KMS-11 (cell line): ENCODE data around the gene CPT2.

Experiments
- H2AFZ ChIP-seq: fragments of 200-600 bp; sonication (generic); 2 replicates; pipeline ENCODE4 v1.6.1; 2016; ENCODE audit warnings: antibody characterized with exemption, mixed run types, low read depth
- H3K27ac ChIP-seq: fragments of 200-600 bp; sonication (generic); 2 replicates; pipeline ENCODE4 v1.6.1; 2016; ENCODE audit warnings: mild to moderate bottlenecking, mixed run types
- H3K27me3 ChIP-seq: fragments of 200-600 bp; sonication (generic); 2 replicates; pipeline ENCODE4 v1.6.1; 2017; ENCODE audit warnings: mild to moderate bottlenecking, low read depth, mixed run types, moderate library complexity; ENCODE audit not compliant: insufficient read depth
- H3K36me3 ChIP-seq: fragments of 200-600 bp; sonication (generic); 2 replicates; pipeline ENCODE4 v1.6.1; 2017; ENCODE audit warnings: mild to moderate bottlenecking, mixed run types; ENCODE audit not compliant: insufficient read depth
- H3K4me1 ChIP-seq: fragments of 200-600 bp; sonication (generic); 2 replicates; pipeline ENCODE4 v1.6.1; 2016; ENCODE audit warnings: mild to moderate bottlenecking, low read depth, mixed run types; ENCODE audit not compliant: poor library complexity, severe bottlenecking
- H3K4me2 ChIP-seq: fragments of 200-600 bp; sonication (generic); 2 replicates; pipeline ENCODE4 v1.7.0; 2016; ENCODE audit warnings: mild to moderate bottlenecking, mixed run types
- H3K4me3 ChIP-seq: fragments of 200-600 bp; sonication (generic); IDR thresholded peaks from 2 replicates; pipeline ENCODE4 v1.6.1; 2017; ENCODE audit warnings: low read depth, low read length, mixed read lengths; ENCODE audit not compliant: insufficient read depth
- H3K79me2 ChIP-seq: fragments of 200-600 bp; sonication (generic); 2 replicates; pipeline ENCODE4 v1.6.1; 2016; ENCODE audit warnings: low read depth, mixed run types; ENCODE audit not compliant: insufficient read depth
- H3K9ac ChIP-seq: fragments of 200-600 bp; sonication (generic); 2 replicates; pipeline ENCODE4 v1.6.1; 2016; ENCODE audit warnings: mild to moderate bottlenecking, mixed run types
- H4K20me1 ChIP-seq: fragments of 200-600 bp; sonication (generic); 2 replicates; pipeline ENCODE4 v1.6.1; 2016; ENCODE audit warnings: mild to moderate bottlenecking, mixed run types; ENCODE audit not compliant: insufficient read depth
- CTCF ChIP-seq: fragments of 200-600 bp; sonication (generic); conservative IDR thresholded peaks from 2 replicates; pipeline ENCODE4 v1.6.1; 2017; ENCODE audit warnings: low read depth, mild to moderate bottlenecking, antibody characterized with exemption, low read length, moderate library complexity, mixed read lengths

The CPT2 gene

GRCh38 chr1:53254011-53254640 lies 57.5 kb downstream of the CPT2 start:
- Histone ChIP-seq H3K27me3 (no peaks in the 10 kb centered on the region), H3K4me3 (no peak overlapping the region), H3K4me1 (no peaks in the 10 kb centered on the region), H3K79me2 (no peaks in the 10 kb centered on the region), H3K9ac (no peak overlapping the region), H2AFZ (no peak overlapping the region), H3K27ac (no peak overlapping the region), H3K36me3 (peaks cover 7% of the 10 kb centered on the region; the same call in 1 of the 2 replicates), H3K4me2 (no peak overlapping the region), H4K20me1 (no peaks in the 10 kb centered on the region)
- TF ChIP-seq CTCF: no peak

- no peak overlapping the region for H3K9ac ChIP-seq
- no peak overlapping the region for H3K4me2 ChIP-seq
- H3K27ac ChIP-seq: no peak overlapping the region
- H4K20me1 ChIP-seq: no peaks in the 10 kb centered on the region
- H3K4me1 ChIP-seq: no peaks in the 10 kb centered on the region
- peaks cover 7% of the 10 kb centered on the region; the same call in 1 of the 2 replicates for H3K36me3 ChIP-seq
- no peak overlapping the region for H3K4me3 ChIP-seq
- no peaks in the 10 kb centered on the region for H3K79me2 ChIP-seq
- no peaks in the 10 kb centered on the region for H3K27me3 ChIP-seq
- no peak overlapping the region for H2AFZ ChIP-seq
- TF ChIP-seq CTCF: peak; percentile 30
These were observed 58.4 kb downstream of the CPT2 start for GRCh38 chr1:53255031-53255430.

- Histone ChIP-seq H3K4me1 (no peaks in the 10 kb centered on the region), H3K27me3 (no peaks in the 10 kb centered on the region), H3K4me2 (no peak overlapping the region), H3K79me2 (no peaks in the 10 kb centered on the region), H2AFZ (no peak overlapping the region), H3K9ac (no peak overlapping the region), H3K27ac (no peak overlapping the region), H3K4me3 (no peak overlapping the region), H3K36me3 (peaks cover 5% of the 10 kb centered on the region; the same call in 1 of the 2 replicates), H4K20me1 (no peaks in the 10 kb centered on the region)
- no peak for TF ChIP-seq CTCF
These were observed 60.2 kb downstream of the CPT2 start for GRCh38 chr1:53256511-53257453.

- Histone ChIP-seq H3K36me3 (peaks cover 11% of the 10 kb centered on the region; the same call in 1 of the 2 replicates), H3K79me2 (no peaks in the 10 kb centered on the region), H3K27me3 (no peaks in the 10 kb centered on the region), H3K27ac (no peak overlapping the region), H2AFZ (no peak overlapping the region), H3K4me1 (no peaks in the 10 kb centered on the region), H3K9ac (no peak overlapping the region), H4K20me1 (no peaks in the 10 kb centered on the region), H3K4me2 (no peak overlapping the region), H3K4me3 (no peak overlapping the region)
- no peak for TF ChIP-seq CTCF
These were observed 60.9 kb downstream of the CPT2 start for GRCh38 chr1:53257454-53258081.
